Spleen (tissue), 11 donors: ENCODE measurements around the gene PPP1R37. TPM values are rescaled to one million over a fixed set of nuclear protein-coding genes. Genes with fewer than 3 reads are reported as not detected.

Experiments
- DNase-seq: peaks from one replicate; pipeline ENCODE4 v3.0.0-alpha.2; 2020
- H3K27ac ChIP-seq, 8 donors: fragments of 200-600 bp; sonication (generic) in 7 of 8; 1 replicate in 4 of 8; 2 replicates in 4 of 8; pipeline versions ENCODE4 v1.5.0 to v1.8.0; 2016 to 2021; ENCODE audit warnings: inconsistent platforms in 4 of 8, mild to moderate bottlenecking in 4 of 8, moderate library complexity in 1 of 8
- H3K27me3 ChIP-seq, 7 donors: fragments of 200-600 bp; sonication (generic) in 6 of 7; replicated peaks in 1 of 7; 1 replicate in 4 of 7; 2 replicates in 3 of 7; pipeline versions ENCODE4 v1.5.0 to v1.8.0; 2016 to 2021; ENCODE audit warnings: inconsistent platforms in 3 of 7, mild to moderate bottlenecking in 1 of 7
- H3K36me3 ChIP-seq, 6 donors: fragments of 200-600 bp; sonication (generic) in 5 of 6; 1 replicate in 4 of 6; 2 replicates in 2 of 6; pipeline versions ENCODE4 v1.5.0 to v1.8.0; 2016 to 2021; ENCODE audit warnings: inconsistent platforms in 2 of 6
- H3K4me1 ChIP-seq, 6 donors: fragments of 200-600 bp; sonication (generic) in 5 of 6; 1 replicate in 3 of 6; 2 replicates in 3 of 6; pipeline versions ENCODE4 v1.5.0 to v1.8.0; 2016 to 2021; ENCODE audit warnings: inconsistent platforms in 3 of 6
- H3K4me3 ChIP-seq, 8 donors: fragments of 200-600 bp; sonication (generic) in 7 of 8; 1 replicate in 4 of 8; 2 replicates in 4 of 8; pipeline versions ENCODE4 v1.5.0 to v1.8.0; 2016 to 2021; ENCODE audit warnings: inconsistent platforms in 4 of 8, mild to moderate bottlenecking in 4 of 8, moderate library complexity in 2 of 8
- H3K9me3 ChIP-seq, 8 donors: fragments of 200-600 bp; sonication (generic) in 7 of 8; 1 replicate in 4 of 8; 2 replicates in 4 of 8; pipeline versions ENCODE4 v1.5.0 to v1.8.0; 2016 to 2021; ENCODE audit warnings: inconsistent platforms in 4 of 8
- CTCF ChIP-seq, 11 experiments: fragments of 200-600 bp in 7 of 11; fragments of 450-650 bp in 4 of 11; sonication (generic) in 4 of 11; IDR thresholded peaks in 8 of 11; conservative IDR thresholded peaks in 3 of 11; 1 replicate in 7 of 11; 2 replicates in 4 of 11; pipeline versions ENCODE4 v1.4.0 to v1.8.0; 2016 to 2021; ENCODE audit warnings: antibody characterized with exemption in 11 of 11, inconsistent platforms in 4 of 11, mild to moderate bottlenecking in 1 of 11
- POLR2A ChIP-seq, 3 donors: fragments of 450-650 bp; IDR thresholded peaks; one replicate each; pipeline ENCODE4 v1.5.1; 2017; ENCODE audit warnings: antibody characterized with exemption in 3 of 3, mild to moderate bottlenecking in 1 of 3
- POLR2AphosphoS5 ChIP-seq, 3 donors: sonication (generic); formaldehyde crosslinking; IDR thresholded peaks; one replicate each; pipeline ENCODE4 v1.5.1; 2017; ENCODE audit warnings: antibody characterized with exemption in 3 of 3
- WGBS, 5 donors: extraction: QIAGEN DNeasy Blood & Tissue Kit in 3 of 5; methylation state at CpG; one replicate each; pipeline versions ENCODE4 v1.1.5 to v1.1.7; 2013 to 2018; 5-methylcytosine and 5-hydroxymethylcytosine counted together
- intact Hi-C: fragments of 100-400 bp; cut with DNase I; formaldehyde crosslinking; loops from one replicate; pipeline ENCODE4 v1.15.0; 2023; ENCODE audit warnings: low total_unique reads
- polyA plus RNA-seq, 3 donors: library from polyadenylated mRNA; stranded (reverse); fragments of 200-250 nt; gene quantifications; one replicate each; pipeline ENCODE4 v1.2.1, GENCODE V29; 2013
- total RNA-seq, 7 donors: library from RNA; depleted of rRNA in 3 of 7; stranded (reverse); fragments of >200 nt in 3 of 7; fragmentation: NEBNext Ultra II Directional in 4 of 7; extraction: Animal tissue kit (Norgen Biotek cat#: 25700) in 4 of 7; gene quantifications; one replicate each; pipeline versions ENCODE4 v1.1.0 to v1.2.1, GENCODE V29; 2016 to 2021
- donor health status: healthy with polysubstance abuse.
- donor health status: DM: no; HTN: no; CAD: no; lungs with moderate emphysema.
- donor health status: DM: no; HTN: no; CAD: no.
- donor health status: Bipolar disorder and iron deficiency.
- donor health status: healthy.
- donor health status: DM: no; HTN: no; CAD: no.
- donor health status: DM: yes; HTN: yes; CAD: no.

PPP1R37 gene
- total and polyA plus RNA-seq, 10 donors = 14.3 to 36.7 (median 20.0) TPM

DNA sequence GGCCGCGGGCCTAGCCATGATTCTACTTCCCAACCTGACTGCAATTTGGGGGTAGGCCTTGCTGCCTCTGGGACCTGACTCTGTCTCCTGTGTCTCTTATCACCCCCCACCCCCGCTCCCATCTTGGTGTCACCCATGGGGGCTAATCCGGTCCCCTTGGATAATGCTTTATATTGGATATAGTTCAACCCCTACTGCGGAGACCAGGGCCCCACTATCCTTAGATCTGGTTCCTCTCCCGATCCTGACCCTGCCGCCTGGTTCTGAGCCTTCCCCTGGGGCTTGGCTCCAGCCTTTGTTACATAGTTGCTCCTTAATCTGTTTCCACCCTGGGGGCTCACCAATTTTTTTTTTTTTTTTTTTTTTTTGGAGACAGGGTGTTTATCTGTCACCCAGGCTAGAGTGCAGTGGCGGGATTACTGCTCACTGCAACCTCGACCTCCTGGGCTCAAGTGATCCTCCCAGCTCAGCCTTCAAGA is 87.0 kb downstream of the PPP1R37 start:
- intact Hi-C loops = no loop called here
- no peaks in the 10 kb centered on the region for H3K9me3 ChIP-seq
- H3K4me1 ChIP-seq = peaks cover 19 to 86% (median 63%) of the 10 kb centered on the region in 6 donors
- H3K27me3 ChIP-seq = no peaks in the 10 kb centered on the region
- peaks cover 0 to 24% (median 0%) of the 10 kb centered on the region in 6 donors for H3K36me3 ChIP-seq
- peak overlapping the region; percentile 83 to 97 (median 94) for H3K27ac ChIP-seq
- no peak for DNase-seq
- 59 to 82% (median 69%) methylated on average over 7 to 9 of the region's 9 CpGs for WGBS, 5 donors
- TF ChIP-seq POLR2AphosphoS5 (IDR thresholded peaks at IDR 0.05) (no peak), POLR2A (IDR thresholded peaks at IDR 0.05) (no peak), CTCF (IDR thresholded peaks at IDR 0.05 in 8 of 11, conservative IDR thresholded peaks at IDR 0.05 in 3 of 11) (no peak)
- peak overlapping the region; percentile 65 to 99 (median 82) for H3K4me3 ChIP-seq

DNA sequence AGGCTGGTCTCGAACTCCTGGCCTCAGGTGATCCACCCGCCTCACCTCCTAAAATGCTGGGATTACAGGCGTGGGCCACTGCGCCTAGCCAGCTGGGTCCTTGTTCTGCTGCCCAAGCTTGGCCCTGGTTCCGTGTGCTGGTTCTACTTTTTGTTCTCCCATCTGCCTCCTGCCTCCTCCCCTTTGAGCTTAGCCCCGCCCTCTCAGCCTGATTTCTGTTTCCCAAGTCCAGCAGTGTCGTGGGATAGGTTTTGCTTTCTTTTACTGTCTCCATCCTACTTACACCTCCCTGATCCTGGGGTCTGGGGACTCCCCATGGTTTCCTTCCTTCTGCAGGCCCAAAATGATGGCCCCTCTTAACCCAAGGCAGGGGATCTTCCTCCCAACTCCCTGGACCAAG is 88.0 kb downstream of the PPP1R37 start:
- H3K9me3 ChIP-seq = no peaks in the 10 kb centered on the region
- peak overlapping the region in 1 of 8 donors; percentile 96 for H3K4me3 ChIP-seq
- peaks cover 19 to 85% (median 64%) of the 10 kb centered on the region in 6 donors for H3K4me1 ChIP-seq
- intact Hi-C loops = no loop called here
- TF ChIP-seq POLR2AphosphoS5 (IDR thresholded peaks at IDR 0.05) (no peak), CTCF (IDR thresholded peaks at IDR 0.05 in 8 of 11, conservative IDR thresholded peaks at IDR 0.05 in 3 of 11) (no peak), POLR2A (IDR thresholded peaks at IDR 0.05) (no peak)
- H3K27ac ChIP-seq = peak overlapping the region in 2 of 8 donors; percentile 91 to 93
- WGBS, 5 donors = 77 to 82% (median 82%) methylated on average over 7 of the region's 7 CpGs
- H3K27me3 ChIP-seq = no peaks in the 10 kb centered on the region
- no peak for DNase-seq
- peaks cover 0 to 24% (median 0%) of the 10 kb centered on the region in 6 donors for H3K36me3 ChIP-seq

- TF ChIP-seq POLR2A (IDR thresholded peaks at IDR 0.05) (no peak), CTCF (IDR thresholded peaks at IDR 0.05 in 8 of 11, conservative IDR thresholded peaks at IDR 0.05 in 3 of 11) (no peak), POLR2AphosphoS5 (IDR thresholded peaks at IDR 0.05) (no peak)
Observed at GRCh38 chr19:45182758-45183157, 89.8 kb downstream of the PPP1R37 start.

GRCh38 chr19:45184115-45184514 is 91.1 kb downstream of the PPP1R37 start:
- H3K27ac ChIP-seq = peak overlapping the region in 1 of 8 donors; percentile 55
- DNase-seq = no peak
- intact Hi-C loops = no loop called here
- no peaks in the 10 kb centered on the region for H3K27me3 ChIP-seq
- H3K4me3 ChIP-seq = no peak overlapping the region
- TF ChIP-seq CTCF (IDR thresholded peaks at IDR 0.05 in 8 of 11, conservative IDR thresholded peaks at IDR 0.05 in 3 of 11) (no peak), POLR2AphosphoS5 (IDR thresholded peaks at IDR 0.05) (no peak), POLR2A (IDR thresholded peaks at IDR 0.05) (no peak)
- peaks cover 14 to 74% (median 54%) of the 10 kb centered on the region in 6 donors for H3K4me1 ChIP-seq
- no peaks in the 10 kb centered on the region for H3K9me3 ChIP-seq
- 84 to 92% (median 89%) methylated on average over 5 of the region's 5 CpGs for WGBS, 5 donors
- peaks cover 0 to 24% (median 0%) of the 10 kb centered on the region in 6 donors for H3K36me3 ChIP-seq

More at GRCh38 chr19:45182758-45183157, 89.8 kb downstream of the PPP1R37 start:
- intact Hi-C loops = no loop called here
- 61 to 84% (median 66%) methylated on average over 4 of the region's 4 CpGs for WGBS, 5 donors
- DNase-seq = no peak
- Histone ChIP-seq H3K9me3 (no peaks in the 10 kb centered on the region), H3K4me1 (peaks cover 14 to 77% (median 54%) of the 10 kb centered on the region in 6 donors), H3K27ac (no peak overlapping the region), H3K36me3 (peaks cover 0 to 24% (median 0%) of the 10 kb centered on the region in 6 donors), H3K27me3 (no peaks in the 10 kb centered on the region), H3K4me3 (no peak overlapping the region)
